Endothelial cell of umbilical vein (primary cell): ENCODE results near the gene C17orf107.

Experiments used
- CTCF ChIP-seq, 2 donors: IDR thresholded peaks; 1 replicate in 1 of 2; 2 replicates in 1 of 2; pipeline ENCODE4 v1.5.1; 2011; ENCODE audit warnings: low read length in 2 of 2, mild to moderate bottlenecking in 2 of 2, moderate library complexity in 2 of 2, control low read depth in 1 of 2, inconsistent platforms in 1 of 2, low read depth in 1 of 2; ENCODE audit not compliant: insufficient read depth in 1 of 2; ENCODE audit errors: extremely low read depth in 1 of 2
- EZH2 ChIP-seq: IDR thresholded peaks from 2 replicates; pipeline ENCODE4 v1.6.1; 2012; ENCODE audit warnings: borderline replicate concordance, low read depth, mild to moderate bottlenecking, moderate library complexity, low read length, inconsistent platforms; ENCODE audit not compliant: severe bottlenecking
- MAX ChIP-seq: IDR thresholded peaks from 2 replicates; pipeline ENCODE4 v1.6.1; 2011; ENCODE audit not compliant: insufficient read depth, insufficient read length
- POLR2A ChIP-seq: IDR thresholded peaks from 2 replicates; pipeline ENCODE4 v1.6.1; 2012; ENCODE audit warnings: low read depth, mild to moderate bottlenecking, control low read depth, low read length

- TF ChIP-seq EZH2 (no peak), POLR2A (no peak), CTCF (IDR thresholded peaks at IDR 0.05; ENCODE audit: extremely low read depth in 1 of 2, insufficient read depth in 1 of 2, low read depth in 1 of 2, low read length in 2 of 2) (no peak), MAX (no peak)
These were observed 18.5 kb upstream of the C17orf107 start for GRCh38 chr17:4880857-4881256.
